Measurements from ENCODE around the gene ZNF428.

DNA sequence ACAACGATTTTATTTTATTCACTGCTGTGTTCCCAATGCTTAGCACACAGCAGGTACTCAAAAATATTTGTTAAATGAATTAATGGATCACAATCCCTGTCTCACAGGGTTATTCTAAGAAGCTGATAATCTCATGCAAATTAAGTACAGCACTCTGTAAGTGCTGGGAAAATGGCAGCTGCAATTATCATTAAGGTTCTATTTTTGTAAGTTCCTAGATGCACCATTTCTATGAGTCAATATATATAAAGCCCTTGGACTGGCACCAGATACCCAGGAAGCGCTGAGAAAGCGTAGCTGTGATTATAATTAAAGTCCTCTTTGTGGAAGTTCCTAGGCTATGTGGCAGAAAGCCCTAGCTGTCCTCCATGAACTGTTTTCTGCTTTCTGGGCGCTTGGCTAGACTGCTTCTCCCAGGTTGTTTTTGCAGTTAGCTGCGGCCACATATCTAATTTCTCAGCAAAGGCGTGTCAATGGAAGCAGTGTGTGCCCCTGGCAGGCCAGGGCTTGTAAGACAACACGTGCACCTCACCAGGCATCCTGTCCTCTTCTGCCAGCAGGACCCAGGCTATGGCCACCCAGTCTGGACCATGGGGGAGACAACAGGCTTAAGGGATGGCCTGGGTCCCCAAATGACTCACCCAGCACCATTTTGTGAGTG lies 12.7 kb downstream of the ZNF428 start:
- no peak for TF ChIP-seq EZH2 (IDR thresholded peaks at IDR 0.05; ENCODE audit: low read depth, low read length, severe bottlenecking)
- TF ChIP-seq POU5F1 (IDR thresholded peaks at IDR 0.05; ENCODE audit: low read depth, low read length), result no peak
- TF ChIP-seq TAF7 (optimal IDR thresholded peaks at IDR 0.05; ENCODE audit: borderline replicate concordance, low read depth, low read length), result no peak
- TF ChIP-seq TAF1 (IDR thresholded peaks at IDR 0.05; ENCODE audit: low read depth, low read length), result no peak
- TF ChIP-seq POLR2A (IDR thresholded peaks at IDR 0.05; ENCODE audit: control extremely low read depth in 1 of 2, low read depth in 2 of 2, low read length in 2 of 2), result no peak
- TF ChIP-seq JUN (IDR thresholded peaks at IDR 0.05; ENCODE audit: low read depth, low read length), result no peak
- no peak for TF ChIP-seq CBX5 (IDR thresholded peaks at IDR 0.05; ENCODE audit: low read depth, low read length)
- TF ChIP-seq RNF2 (IDR thresholded peaks at IDR 0.05; ENCODE audit: borderline replicate concordance, low read depth, low read length, missing control alignments, poor library complexity, severe bottlenecking), result no peak
- TF ChIP-seq FOSL1 (IDR thresholded peaks at IDR 0.05; ENCODE audit: insufficient read depth, low read depth, low read length), result no peak
- TF ChIP-seq SP1 (IDR thresholded peaks at IDR 0.05; ENCODE audit: low read depth, low read length), result no peak
- TF ChIP-seq, protein P1, sequence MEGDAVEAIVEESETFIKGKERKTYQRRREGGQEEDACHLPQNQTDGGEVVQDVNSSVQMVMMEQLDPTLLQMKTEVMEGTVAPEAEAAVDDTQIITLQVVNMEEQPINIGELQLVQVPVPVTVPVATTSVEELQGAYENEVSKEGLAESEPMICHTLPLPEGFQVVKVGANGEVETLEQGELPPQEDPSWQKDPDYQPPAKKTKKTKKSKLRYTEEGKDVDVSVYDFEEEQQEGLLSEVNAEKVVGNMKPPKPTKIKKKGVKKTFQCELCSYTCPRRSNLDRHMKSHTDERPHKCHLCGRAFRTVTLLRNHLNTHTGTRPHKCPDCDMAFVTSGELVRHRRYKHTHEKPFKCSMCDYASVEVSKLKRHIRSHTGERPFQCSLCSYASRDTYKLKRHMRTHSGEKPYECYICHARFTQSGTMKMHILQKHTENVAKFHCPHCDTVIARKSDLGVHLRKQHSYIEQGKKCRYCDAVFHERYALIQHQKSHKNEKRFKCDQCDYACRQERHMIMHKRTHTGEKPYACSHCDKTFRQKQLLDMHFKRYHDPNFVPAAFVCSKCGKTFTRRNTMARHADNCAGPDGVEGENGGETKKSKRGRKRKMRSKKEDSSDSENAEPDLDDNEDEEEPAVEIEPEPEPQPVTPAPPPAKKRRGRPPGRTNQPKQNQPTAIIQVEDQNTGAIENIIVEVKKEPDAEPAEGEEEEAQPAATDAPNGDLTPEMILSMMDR (IDR thresholded peaks at IDR 0.05; ENCODE audit: control extremely low read depth in 1 of 3, insufficient read depth in 1 of 3, low read depth in 1 of 3, low read length in 3 of 3), result no peak
- no peak for TF ChIP-seq RAD21 (IDR thresholded peaks at IDR 0.05 in 1 of 2, conservative IDR thresholded peaks at IDR 0.05 in 1 of 2; ENCODE audit: low read depth in 2 of 2, low read length in 2 of 2)
